HCT116 (cell line): ENCODE data around the gene FRG1. TPM values are rescaled to one million over a fixed set of nuclear protein-coding genes. Genes with fewer than 3 reads are reported as not detected.
"Not testable (repeated sequence)": the region's sequence is repeated elsewhere in the genome, so short reads cannot be mapped to it uniquely, and the experiment has no call there.

Experiments
- ATAC-seq: fragments of 200-7000 bp; cut with Tn5 transposase; 2 replicates; pipeline ENCODE4 v1.9.1; 2020; ENCODE audit warnings: mild to moderate bottlenecking, moderate library complexity
- BruUV-seq: library from RNA; stranded (reverse); fragments of 400-500 nt; replicated peaks from 2 replicates; lab custom pipeline; 2021; lab: Mats Ljungman, UMichigan
- CTCF ChIA-PET: fragments of 300-600 bp; sonication (Branson Sonifier 250); formaldehyde crosslinking; loops from one replicate; lab custom pipeline; 2021; ENCODE audit warnings: antibody characterized with exemption; lab: Charles Lee
- POLR2A ChIA-PET: fragments of 300-600, 350-600 bp; sonication (Branson Sonifier 250); formaldehyde crosslinking; loops from one replicate; lab custom pipeline; 2021; ENCODE audit warnings: antibody characterized with exemption; lab: Charles Lee
- RAD21 ChIA-PET, 2 experiments: fragments of 300-600 bp; sonication (Branson Sonifier 250); formaldehyde crosslinking; loops; one replicate each; lab custom pipeline; 2023; ENCODE audit warnings: low total read pairs in 2 of 2; ENCODE audit not compliant: uncharacterized antibody in 2 of 2, unreplicated experiment in 2 of 2, low non-redundant PET in 1 of 2; lab: Charles Lee
- DNase-seq: peaks from one replicate; pipeline ENCODE4 v3.0.0-alpha.2; 2010; ENCODE audit warnings: low read depth, low spot score
- H2AFZ ChIP-seq: fragments of 200-600 bp; shearing (Covaris generic), sonication (generic); 2 replicates; pipeline ENCODE4 v1.6.1; 2017; ENCODE audit warnings: low read depth, mixed run types, mixed read lengths, antibody characterized with exemption, low read length; ENCODE audit not compliant: poor library complexity, severe bottlenecking
- H3K27ac ChIP-seq: 2 replicates; pipeline ENCODE4 v1.5.1; 2012; ENCODE audit warnings: low read depth, low read length
- H3K27me3 ChIP-seq: fragments of 200-600 bp; sonication (generic); 2 replicates; pipeline ENCODE4 v1.6.1; 2016; ENCODE audit warnings: mixed run types, low read length, mixed read lengths; ENCODE audit not compliant: insufficient read depth
- H3K36me3 ChIP-seq, 2 experiments: fragments of 200-500 bp in 1 of 2; fragments of 200-600 bp in 1 of 2; sonication (Bioruptor generic) in 1 of 2; sonication (generic) in 1 of 2; 2 replicates each; pipeline versions ENCODE4 v1.5.1 to v1.6.1; 2014 to 2016; ENCODE audit warnings: low read length in 2 of 2, inconsistent platforms in 1 of 2, mixed read lengths in 1 of 2, mixed run types in 1 of 2; ENCODE audit not compliant: insufficient read depth in 2 of 2, control insufficient read depth in 1 of 2
- H3K4me1 ChIP-seq, 2 experiments: fragments of 200-600 bp in 1 of 2; sonication (generic) in 1 of 2; 2 replicates each; pipeline versions ENCODE4 v1.5.1 to v1.6.1; 2012 to 2017; ENCODE audit warnings: low read length in 2 of 2, inconsistent platforms in 1 of 2, mild to moderate bottlenecking in 1 of 2, mixed read lengths in 1 of 2, mixed run types in 1 of 2, moderate library complexity in 1 of 2; ENCODE audit not compliant: insufficient read depth in 2 of 2, control insufficient read depth in 1 of 2
- H3K4me2 ChIP-seq: fragments of 200-600 bp; sonication (generic); 2 replicates; pipeline ENCODE4 v1.6.1; 2017; ENCODE audit warnings: mixed run types, low read length, mixed read lengths
- H3K4me3 ChIP-seq, 2 experiments: fragments of 200-600 bp in 1 of 2; sonication (generic) in 1 of 2; replicated peaks in 1 of 2; 2 replicates each; pipeline ENCODE4 v1.5.1; 2011 to 2016; ENCODE audit warnings: low read length in 2 of 2, control low read depth in 1 of 2, low read depth in 1 of 2, mild to moderate bottlenecking in 1 of 2, mixed read lengths in 1 of 2, mixed run types in 1 of 2
- H3K79me2 ChIP-seq: fragments of 200-600 bp; sonication (generic); 2 replicates; pipeline ENCODE4 v1.6.1; 2017; ENCODE audit warnings: mild to moderate bottlenecking, mixed run types, low read length, moderate library complexity, mixed read lengths; ENCODE audit not compliant: insufficient read depth
- H3K9ac ChIP-seq: fragments of 200-600 bp; sonication (generic); 2 replicates; pipeline ENCODE4 v1.6.1; 2016; ENCODE audit warnings: low read length, mixed read lengths
- H3K9me2 ChIP-seq: fragments of 200-600 bp; sonication (generic), shearing (Covaris generic); 2 replicates; pipeline ENCODE4 v1.6.1; 2017; ENCODE audit warnings: mixed run types, mild to moderate bottlenecking, moderate library complexity; ENCODE audit not compliant: insufficient read depth
- H3K9me3 ChIP-seq, 2 experiments: fragments of 200-500 bp in 1 of 2; fragments of 200-600 bp in 1 of 2; sonication (Bioruptor generic) in 1 of 2; sonication (generic) in 1 of 2; 2 replicates each; pipeline ENCODE4 v1.6.1; 2014 to 2017; ENCODE audit warnings: low read length in 2 of 2, mixed read lengths in 2 of 2, inconsistent platforms in 1 of 2, low read depth in 1 of 2, mild to moderate bottlenecking in 1 of 2, mixed run types in 1 of 2, moderate library complexity in 1 of 2; ENCODE audit not compliant: control insufficient read depth in 1 of 2, insufficient read depth in 1 of 2
- H4K20me1 ChIP-seq: fragments of 200-600 bp; sonication (generic), shearing (Covaris generic); 2 replicates; pipeline ENCODE4 v1.6.1; 2017; ENCODE audit warnings: mixed run types, mild to moderate bottlenecking, moderate library complexity; ENCODE audit not compliant: insufficient read depth
- CBX3 ChIP-seq: IDR thresholded peaks from 2 replicates; pipeline ENCODE4 v1.6.1; 2012; ENCODE audit warnings: low read depth
- CEBPB ChIP-seq: IDR thresholded peaks from 2 replicates; pipeline ENCODE4 v1.6.1; 2012; ENCODE audit warnings: low read depth
- EGR1 ChIP-seq: IDR thresholded peaks from 2 replicates; pipeline ENCODE4 v1.6.1; 2012; ENCODE audit warnings: low read depth
- EZH2phosphoT487 ChIP-seq: fragments of 200-600 bp; IDR thresholded peaks from 2 replicates; pipeline ENCODE4 v1.6.1; 2018; ENCODE audit warnings: antibody characterized with exemption, borderline replicate concordance
- TCF7L2 ChIP-seq: IDR thresholded peaks from 2 replicates; pipeline ENCODE4 v1.7.0; 2011; ENCODE audit warnings: borderline replicate concordance, inconsistent platforms; ENCODE audit not compliant: insufficient read depth, insufficient read length; ENCODE audit errors: extremely low read depth
- YY1 ChIP-seq: IDR thresholded peaks from 2 replicates; pipeline ENCODE4 v1.6.1; 2011; ENCODE audit warnings: low read length, low read depth, moderate library complexity, mild to moderate bottlenecking; ENCODE audit not compliant: insufficient replicate concordance; ENCODE audit errors: extremely low read depth
- ZBTB33 ChIP-seq: IDR thresholded peaks from 2 replicates; pipeline ENCODE4 v1.6.1; 2011; ENCODE audit warnings: mild to moderate bottlenecking, low read length, moderate library complexity; ENCODE audit not compliant: insufficient replicate concordance; ENCODE audit errors: extremely low read depth
- intact Hi-C: fragments of 100-400 bp; cut with micrococcal nuclease; formaldehyde crosslinking; loops from 2 replicates; pipeline ENCODE4 v1.10.0; 2022
- total RNA-seq: library from RNA; stranded (reverse); gene quantifications from one replicate; pipeline ENCODE4 v1.2.1, GENCODE V29; 2021; ENCODE audit not compliant: unreplicated experiment
- TF ChIP-seq, protein P1 (sequence below): IDR thresholded peaks from 2 replicates; pipeline ENCODE4 v1.6.1; 2012

Gene FRG1
- total RNA-seq, 1 experiment from 2014 or later: 44.5 TPM

- no peaks in the 10 kb centered on the region for H3K9me3 ChIP-seq
- H3K9ac ChIP-seq: no peak overlapping the region
- POLR2A ChIA-PET: no interaction called here
- H4K20me1 ChIP-seq: no peaks in the 10 kb centered on the region
- no peak overlapping the region for H2AFZ ChIP-seq
- DNase-seq: no peak
- H3K9me2 ChIP-seq: no peaks in the 10 kb centered on the region
- H3K79me2 ChIP-seq: no peaks in the 10 kb centered on the region
- ATAC-seq: no peak
- TF ChIP-seq EZH2phosphoT487 (no peak), CBX3 (peak; percentile 55; the same call in 1 of the 2 replicates)
- no peaks in the 10 kb centered on the region for H3K4me1 ChIP-seq
- H3K27me3 ChIP-seq: no peaks in the 10 kb centered on the region
- RAD21 ChIA-PET: no interaction called here
- CTCF ChIA-PET: no interaction called here
- H3K4me3 ChIP-seq: no peak overlapping the region
- BruUV-seq: no TSS peak
- H3K27ac ChIP-seq: no peak overlapping the region
- no peak overlapping the region for H3K4me2 ChIP-seq
- no peaks in the 10 kb centered on the region for H3K36me3 ChIP-seq
- intact Hi-C loops: no loop called here
These were observed 19.6 kb upstream of the FRG1 start for GRCh38 chr4:189921058-189921457.

GRCh38 chr4:189926742-189927141 lies 13.9 kb upstream of the FRG1 start:
- H3K36me3 ChIP-seq, H3K4me1 ChIP-seq: not testable (repeated sequence)

DNA sequence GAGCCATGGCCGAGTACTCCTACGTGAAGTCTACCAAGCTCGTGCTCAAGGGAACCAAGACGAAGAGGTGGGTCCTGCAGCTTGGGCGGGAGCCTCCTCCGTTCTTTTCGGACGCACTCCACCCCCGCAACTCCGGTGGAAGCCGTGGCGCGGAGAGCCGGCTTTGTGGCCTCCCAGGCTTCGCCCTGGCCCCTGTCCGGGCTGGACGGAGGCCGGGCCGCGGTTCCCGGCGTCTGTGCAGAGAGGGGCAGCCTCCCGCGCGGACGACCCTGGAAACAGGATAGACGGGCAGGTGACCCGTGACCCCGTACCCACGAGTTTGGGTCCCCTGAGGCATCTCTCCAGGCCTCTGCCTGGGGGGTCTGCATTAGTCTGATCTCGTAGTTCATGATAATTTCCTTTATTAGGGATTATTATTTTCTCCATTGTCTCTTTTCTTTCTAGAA lies 356 bp downstream of the FRG1 start:
- no peaks in the 10 kb centered on the region for H3K27me3 ChIP-seq
- H2AFZ ChIP-seq: no peak overlapping the region
- H3K9ac ChIP-seq: peak overlapping the region; percentile 69
- peak overlapping the region; percentile 88 for H3K4me2 ChIP-seq
- POLR2A ChIA-PET: no interaction called here
- peak overlapping the region; percentile 83 to 84 for H3K4me3 ChIP-seq
- ATAC-seq (peak; percentile 59), DNase-seq (no peak)
- H3K79me2 ChIP-seq: peaks cover 40% of the 10 kb centered on the region
- RAD21 ChIA-PET: no interaction called here
- CTCF ChIA-PET: interaction anchor here (0.6 to 1.3 kb wide), 3 partner anchors 9 to 33 kb away, joined by 4 to 9 read pairs (median 4); no protein-coding TSS in a partner anchor
- no peaks in the 10 kb centered on the region for H3K36me3 ChIP-seq
- BruUV-seq: TSS peak; percentile 71
- peaks cover 2 to 11% of the 10 kb centered on the region in 2 experiments; a peak in 2 of 4 replicates for H3K4me1 ChIP-seq
- no peaks in the 10 kb centered on the region for H3K9me2 ChIP-seq
- peak overlapping the region; percentile 43 for H3K27ac ChIP-seq
- intact Hi-C loops: no loop called here
- H4K20me1 ChIP-seq: no peaks in the 10 kb centered on the region
- no peaks in the 10 kb centered on the region for H3K9me3 ChIP-seq
- TF ChIP-seq YY1 (no peak), TCF7L2 (no peak), EGR1 (peak; percentile 52; the same call in 1 of the 2 replicates), ZBTB33 (no peak), CEBPB (no peak)
- TF ChIP-seq, protein P1, sequence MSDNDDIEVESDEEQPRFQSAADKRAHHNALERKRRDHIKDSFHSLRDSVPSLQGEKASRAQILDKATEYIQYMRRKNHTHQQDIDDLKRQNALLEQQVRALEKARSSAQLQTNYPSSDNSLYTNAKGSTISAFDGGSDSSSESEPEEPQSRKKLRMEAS: no peak

More at GRCh38 chr4:189926742-189927141, 13.9 kb upstream of the FRG1 start:
- H3K9ac ChIP-seq, RAD21 ChIA-PET, H3K9me2 ChIP-seq, H3K4me3 ChIP-seq, intact Hi-C loops, H3K4me2 ChIP-seq, H3K27me3 ChIP-seq, DNase-seq, CTCF ChIA-PET, H3K9me3 ChIP-seq, POLR2A ChIA-PET, ATAC-seq, H4K20me1 ChIP-seq, BruUV-seq, H3K27ac ChIP-seq, H2AFZ ChIP-seq, H3K79me2 ChIP-seq: not testable (repeated sequence)
